CD4-positive, alpha-beta T cell treated with Interleukin-12 subunit alpha and Interleukin-12 subunit beta, for 1 hour (primary cell): Measurements from ENCODE around the gene FRMD4B.

Experiments
- DNase-seq: peaks from one replicate; pipeline ENCODE4 v3.0.0-alpha.2; 2020

Gene FRMD4B

DNA sequence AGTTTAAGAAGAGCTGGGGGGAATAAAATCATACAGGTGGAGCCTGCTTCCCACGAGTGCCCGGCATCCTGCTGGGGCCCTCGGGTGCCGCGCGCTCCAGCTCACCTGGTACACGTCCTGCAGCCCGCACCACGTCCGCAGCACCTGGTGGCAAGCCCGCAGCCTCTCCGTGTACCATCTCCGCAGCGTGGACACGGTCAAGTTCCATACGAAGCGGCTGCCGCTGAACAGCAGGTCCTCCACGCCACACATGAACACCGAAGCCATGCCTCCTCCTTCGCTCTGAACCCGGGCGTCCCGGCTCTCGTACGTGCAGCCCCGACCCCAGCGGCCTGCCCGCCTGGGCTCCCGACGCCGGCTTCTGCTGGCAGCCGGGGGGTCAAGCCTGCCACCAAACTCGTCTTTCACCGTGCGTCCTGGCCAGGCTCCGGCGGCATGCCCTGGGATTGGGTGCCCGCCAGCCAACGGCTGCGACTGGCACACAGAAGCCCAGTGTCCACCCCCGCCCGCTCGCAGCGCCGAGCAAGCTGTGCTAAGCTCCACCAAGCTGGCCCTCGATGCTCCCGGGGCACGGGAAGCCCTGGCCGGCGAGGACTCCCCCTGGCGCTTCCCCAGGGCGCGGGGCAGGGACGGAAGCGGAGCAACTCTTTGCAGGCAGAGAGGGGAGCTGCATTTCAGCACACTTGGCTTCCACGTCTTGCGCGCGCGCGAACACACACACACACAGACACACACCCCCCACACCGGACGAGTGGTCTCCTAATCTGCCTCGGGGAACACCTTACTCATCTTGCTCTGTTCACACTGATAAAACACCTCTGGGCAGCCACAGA lies at the start of gene FRMD4B:
Gene FRMD4B, minus strand, starts transcription at position 366 of the 833 bp plus-strand sequence. Its CDS starts 99 bp downstream, at position 267.
- peak; percentile 15 for DNase-seq

DNA sequence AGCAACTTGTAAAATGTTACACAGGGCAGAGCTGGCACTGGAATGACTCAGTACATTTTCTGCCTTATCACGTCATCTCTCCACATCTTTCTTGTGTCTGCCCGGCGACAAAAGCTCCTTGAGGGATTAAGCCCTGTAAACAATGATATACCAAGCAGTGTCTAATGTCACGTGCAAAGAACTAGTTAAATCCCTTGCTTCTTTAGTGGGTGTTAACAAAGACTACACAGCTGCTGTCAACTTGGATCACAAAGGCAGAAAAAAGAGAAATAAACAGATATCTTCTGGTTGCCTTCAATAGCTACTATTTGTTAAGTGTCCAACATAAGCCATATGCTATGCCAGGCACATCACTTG lies 48.1 kb upstream of the FRMD4B start:
- no peak for DNase-seq

DNA sequence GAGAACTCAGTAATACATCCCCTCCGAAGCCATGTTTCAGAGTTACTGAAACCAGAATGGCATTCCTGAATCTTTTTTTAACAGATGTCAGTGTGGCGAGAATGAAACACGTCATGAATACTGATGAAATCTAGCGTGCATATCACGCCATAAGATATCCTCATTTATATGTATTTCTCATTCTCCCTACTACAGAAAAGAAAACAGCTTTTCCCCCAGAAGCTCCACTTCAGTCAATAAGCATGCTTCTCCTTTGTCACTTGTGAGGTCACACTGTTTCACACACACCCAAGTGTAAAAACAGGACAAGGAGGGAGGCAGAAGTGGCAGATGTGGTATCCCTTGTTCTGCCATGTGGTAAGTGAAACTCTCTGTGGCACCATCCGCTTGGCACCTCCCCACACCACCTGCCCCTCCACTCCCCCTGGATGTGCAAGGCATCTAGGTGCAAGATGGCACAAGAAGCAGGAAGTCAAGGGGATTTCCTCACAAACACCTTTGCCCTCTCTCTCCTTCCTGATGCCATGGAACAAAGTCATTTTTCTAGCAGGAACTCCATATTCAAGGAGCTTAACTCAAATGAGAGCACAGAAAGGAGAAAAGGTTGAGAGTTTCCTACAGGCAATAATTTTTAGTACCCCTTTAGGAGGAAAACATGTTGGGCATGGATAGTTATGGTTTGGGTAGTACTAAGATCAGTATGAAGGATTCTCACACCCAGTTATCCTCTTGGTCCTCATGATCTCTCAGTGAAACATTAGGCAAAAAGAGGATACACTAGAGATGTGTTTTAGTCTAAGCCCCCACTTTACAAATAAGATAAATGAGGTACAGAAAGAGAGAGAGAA lies 47.5 kb upstream of the FRMD4B start:
- no peak for DNase-seq

DNA sequence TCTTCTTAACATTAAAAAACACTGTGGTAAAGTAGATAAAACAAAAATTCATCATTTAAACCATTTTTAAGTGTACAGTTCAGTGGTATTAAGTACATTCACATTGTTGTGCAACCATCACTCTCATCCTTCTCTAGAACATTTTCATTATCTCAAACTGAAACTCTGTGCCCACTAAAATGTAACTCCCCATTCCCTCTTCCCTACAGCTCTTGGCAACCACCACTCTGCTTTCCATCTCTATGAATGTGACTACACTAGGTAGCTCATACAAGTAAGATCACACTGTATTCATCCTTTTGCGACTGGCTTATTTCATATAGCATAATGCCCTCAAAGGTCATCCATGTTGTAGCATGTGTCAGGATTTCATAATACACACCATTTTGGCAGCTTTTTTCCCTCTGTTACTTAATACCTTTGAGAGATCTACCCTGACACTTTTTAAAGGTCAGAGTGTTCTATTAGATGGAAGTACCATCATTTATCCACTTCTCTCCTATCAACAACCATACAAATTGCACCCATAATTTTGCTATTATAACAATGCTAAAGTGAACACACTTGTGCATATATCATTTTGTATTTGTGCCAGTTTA lies 42.9 kb upstream of the FRMD4B start:
- no peak for DNase-seq

DNA sequence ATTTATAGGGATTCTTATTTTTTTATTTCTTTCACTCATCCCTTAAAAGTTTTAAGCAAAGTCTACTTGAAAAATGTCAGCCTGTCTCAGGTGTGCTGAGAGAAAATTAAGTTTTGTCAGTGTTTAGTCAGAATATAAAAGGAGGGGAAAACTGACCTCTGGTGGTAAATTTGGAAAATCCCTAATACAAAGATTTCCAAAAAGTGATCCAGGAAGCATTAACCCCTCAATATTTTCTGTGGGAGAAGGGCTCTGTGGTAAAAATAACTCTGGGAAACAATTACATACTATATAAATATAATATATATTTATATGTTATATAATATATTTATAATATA lies 41.0 kb upstream of the FRMD4B start:
- DNase-seq = no peak

DNA sequence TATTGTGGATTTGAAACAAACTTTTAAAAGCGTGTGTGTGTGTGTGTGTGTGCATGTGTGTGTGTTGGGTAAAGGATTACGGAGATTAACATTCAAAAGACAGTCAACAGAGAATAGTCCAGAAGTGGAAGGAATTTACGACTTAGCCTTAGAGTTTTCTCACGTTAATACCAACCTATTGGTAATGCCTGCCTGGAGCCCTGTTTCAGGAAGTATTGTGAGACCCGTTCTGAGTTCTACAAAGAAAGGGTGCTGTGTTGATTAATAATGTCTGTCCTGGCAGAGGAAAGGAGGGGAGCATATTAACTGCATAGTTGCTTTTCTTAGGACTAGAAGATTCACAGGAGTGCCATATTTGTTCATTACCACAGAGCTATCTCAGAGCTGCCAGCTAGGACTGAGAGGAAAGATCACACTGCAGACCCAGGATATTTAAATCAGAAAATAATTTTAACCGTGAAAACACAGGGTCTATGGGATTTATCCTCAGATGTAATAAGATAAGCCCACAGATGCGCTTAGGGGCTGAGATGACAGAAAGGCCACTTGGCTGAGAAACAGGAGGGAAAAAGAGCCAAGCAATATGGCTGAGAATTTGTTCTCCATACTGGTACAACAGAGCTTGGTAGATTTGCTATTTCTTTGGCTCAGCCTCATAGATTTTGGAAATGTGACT lies 40.5 kb upstream of the FRMD4B start:
- DNase-seq = no peak

DNA sequence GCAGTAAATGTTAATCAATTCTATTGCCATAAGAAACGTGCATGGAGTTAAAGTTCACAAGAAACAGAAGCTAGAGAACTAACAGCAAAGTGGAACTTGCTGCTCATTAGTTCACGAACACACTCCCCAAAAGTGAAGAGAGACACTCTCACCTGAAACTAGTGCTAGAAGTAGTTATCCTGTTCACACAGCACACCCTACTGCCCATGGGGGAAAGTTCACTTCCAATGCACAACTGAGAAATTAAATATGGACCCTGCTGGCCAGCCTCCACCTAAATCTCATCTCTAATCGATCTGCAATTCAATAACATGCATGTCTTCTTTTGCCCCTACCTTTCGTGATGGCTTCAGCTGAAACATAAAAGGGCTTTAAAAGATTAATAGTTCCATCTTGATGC lies 39.4 kb upstream of the FRMD4B start:
- peak; percentile 29 for DNase-seq

DNA sequence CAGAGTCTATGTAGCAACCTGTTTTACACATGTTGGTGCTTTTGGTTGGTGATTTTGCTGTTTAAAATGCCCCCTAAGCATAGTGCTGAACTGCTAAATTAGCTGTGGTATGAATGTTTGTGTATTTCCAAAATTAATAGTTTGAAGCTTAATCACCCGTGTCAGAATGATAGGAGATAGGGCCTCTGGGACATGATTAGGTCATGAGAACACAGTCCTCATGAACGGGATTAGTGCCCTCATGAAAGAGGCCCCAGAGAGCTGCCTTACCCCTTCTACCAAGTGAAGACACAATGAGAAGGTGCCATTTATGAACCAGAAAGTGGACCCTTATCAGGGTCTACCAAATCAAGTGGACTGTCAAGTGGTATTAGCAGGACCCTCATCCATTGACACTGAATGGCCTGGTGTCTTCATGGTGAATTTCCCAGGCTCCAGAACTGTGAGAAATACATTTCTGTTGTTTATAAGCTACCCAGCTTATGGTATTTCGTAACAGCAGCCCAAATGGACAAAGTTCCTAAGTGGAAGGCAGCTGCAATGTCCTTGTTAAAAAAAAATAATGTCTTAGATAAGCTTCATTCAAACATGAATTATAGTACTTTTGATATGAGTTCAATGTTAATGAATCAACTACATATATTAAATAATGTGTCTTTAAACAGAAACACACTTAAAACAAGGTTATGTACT lies 37.7 kb upstream of the FRMD4B start:
- no peak for DNase-seq

DNA sequence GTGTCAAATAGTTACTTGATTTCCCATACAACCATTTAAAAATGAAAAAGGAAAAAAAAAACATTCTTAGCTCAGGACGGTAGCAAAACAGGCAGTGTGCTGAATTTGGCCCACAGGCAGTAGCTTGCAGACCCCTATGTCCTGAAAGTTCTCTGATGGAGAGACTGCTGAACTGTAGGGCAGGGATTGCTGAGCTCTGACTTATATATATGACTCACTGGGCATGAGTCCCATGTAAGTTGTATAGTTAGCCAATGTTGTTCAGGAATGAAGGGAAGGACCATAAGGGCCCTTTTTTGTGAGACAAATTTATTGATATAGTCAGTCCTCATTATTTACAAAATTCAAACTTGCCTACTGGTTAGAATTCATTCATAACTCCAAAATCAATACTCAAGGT lies 36.9 kb upstream of the FRMD4B start:
- no peak for DNase-seq

DNA sequence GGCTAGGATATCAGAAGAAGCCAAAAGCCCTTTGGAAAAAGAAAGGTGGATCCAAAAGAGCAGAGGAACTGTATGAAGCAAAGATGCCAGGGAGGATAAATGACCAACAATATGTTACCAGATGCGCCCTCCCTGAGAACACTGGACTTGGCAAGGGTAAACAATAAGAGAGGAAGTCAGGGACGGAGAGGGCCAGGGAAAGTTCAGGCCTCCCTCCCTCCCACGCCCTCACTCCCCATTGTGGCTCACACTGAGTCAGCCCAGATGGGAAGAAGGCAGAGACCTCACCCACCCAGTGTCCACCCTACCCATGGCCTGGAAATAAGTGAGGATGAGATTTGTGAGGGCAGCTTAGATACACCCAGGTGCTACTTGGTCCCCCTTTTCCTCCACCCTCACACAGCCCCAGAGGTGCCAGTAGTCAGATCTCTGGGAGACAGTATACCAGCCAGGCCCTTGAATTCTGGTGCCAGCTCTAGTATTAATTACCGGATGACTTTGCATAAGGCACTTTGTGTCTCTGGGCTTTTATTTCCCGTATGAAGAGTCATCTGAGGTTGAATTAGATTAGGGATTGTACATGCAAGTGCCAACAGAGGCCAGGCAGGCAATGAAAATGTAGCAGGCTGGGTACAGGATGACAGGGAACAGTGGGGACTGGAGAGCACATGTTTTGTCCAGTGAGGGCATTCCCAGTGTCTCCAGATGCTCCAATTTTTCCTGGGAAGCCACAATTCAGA lies 35.1 kb upstream of the FRMD4B start:
- DNase-seq = no peak

DNA sequence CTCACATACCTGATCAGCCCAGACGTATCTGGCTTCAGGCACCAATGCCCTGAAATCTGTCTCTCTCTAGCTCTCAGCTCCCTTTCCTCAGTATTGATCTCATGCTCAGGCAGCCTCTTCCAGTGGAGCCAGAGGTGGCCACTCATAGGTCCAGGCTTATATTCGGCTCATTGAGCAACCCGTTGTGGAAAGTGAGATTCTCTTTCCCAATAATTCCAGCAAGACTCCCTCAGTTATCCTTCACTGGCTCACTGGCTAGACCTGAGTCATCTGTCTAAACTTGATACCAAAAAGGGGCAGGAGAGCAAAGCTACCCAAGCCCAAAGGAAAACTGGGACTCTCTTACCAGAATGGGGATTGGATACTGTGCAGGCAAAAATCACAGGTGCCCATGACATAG lies 33.4 kb upstream of the FRMD4B start:
- no peak for DNase-seq

DNA sequence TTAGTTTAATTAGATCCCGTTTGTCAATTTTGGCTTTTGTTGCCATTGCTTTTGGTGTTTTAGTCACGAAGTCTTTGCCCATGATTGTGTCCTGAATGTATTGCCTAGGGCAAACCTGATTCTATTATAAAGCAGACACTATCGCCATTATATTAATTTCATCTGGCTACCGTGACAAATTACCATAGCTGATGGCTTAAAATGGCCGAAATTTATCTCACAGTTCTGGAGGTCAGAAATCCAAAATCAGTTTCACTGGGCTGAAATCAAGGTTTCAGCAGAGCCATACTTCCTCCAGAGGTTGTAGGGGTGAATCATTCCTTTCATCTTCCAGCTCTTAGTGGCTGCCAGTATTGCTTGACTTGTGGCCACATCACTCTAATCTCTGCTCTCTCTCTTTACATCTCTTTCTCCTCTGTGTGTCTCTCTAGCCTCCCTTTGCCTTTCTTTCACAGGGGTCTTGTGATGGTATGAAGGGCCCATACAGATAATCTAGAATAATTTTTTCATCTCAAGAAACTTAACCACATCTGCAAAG lies 31.7 kb upstream of the FRMD4B start:
- DNase-seq = no peak

DNA sequence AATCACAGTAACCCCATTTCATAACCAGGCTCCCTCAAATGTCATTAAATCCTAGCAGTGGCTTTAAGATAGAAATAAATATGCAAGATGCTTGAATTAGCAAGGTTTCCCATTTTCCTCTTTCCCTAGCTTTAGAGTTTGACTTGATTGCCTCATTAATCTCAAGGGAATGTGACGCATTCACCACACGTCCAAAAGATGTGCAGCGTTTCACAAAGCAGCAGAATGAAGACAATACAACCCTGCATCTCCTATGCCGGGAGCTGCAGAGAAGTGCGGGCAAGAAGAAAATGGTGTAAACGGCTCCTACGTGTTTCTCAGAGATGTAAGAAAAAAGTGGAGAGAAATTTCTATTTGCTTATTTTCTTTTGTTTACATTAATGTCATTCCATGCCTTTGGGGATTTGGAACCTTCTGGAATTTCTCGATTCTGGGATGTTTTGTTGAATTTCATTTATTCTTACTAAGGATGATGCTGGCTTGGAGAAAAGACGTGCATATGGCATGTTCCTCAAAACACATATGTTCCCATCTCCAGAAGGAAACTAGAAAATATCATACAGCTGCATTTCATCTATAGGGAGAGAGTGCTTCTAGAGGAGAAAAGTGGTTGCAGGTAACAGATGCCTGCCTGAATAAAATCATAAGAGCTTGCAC lies 27.8 kb upstream of the FRMD4B start:
- no peak for DNase-seq

DNA sequence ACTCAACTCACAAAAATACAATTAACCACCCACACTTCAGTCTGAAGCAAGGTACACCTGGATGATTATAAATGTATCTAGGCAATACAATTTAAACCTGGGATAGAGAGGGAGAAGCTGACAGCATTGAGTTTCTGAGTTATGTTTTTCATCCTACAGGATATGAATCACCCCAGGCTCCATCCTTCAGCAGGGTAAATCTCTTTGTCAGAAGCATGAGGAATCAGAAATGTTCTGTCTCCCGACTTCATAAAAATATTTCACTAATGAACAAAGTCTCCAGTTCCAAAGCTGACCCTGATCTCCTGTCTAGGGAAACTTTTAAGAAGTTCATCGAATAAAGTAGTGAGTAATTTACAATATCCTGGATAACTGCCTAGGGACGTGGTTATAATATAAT lies 25.5 kb upstream of the FRMD4B start:
- DNase-seq = no peak

DNA sequence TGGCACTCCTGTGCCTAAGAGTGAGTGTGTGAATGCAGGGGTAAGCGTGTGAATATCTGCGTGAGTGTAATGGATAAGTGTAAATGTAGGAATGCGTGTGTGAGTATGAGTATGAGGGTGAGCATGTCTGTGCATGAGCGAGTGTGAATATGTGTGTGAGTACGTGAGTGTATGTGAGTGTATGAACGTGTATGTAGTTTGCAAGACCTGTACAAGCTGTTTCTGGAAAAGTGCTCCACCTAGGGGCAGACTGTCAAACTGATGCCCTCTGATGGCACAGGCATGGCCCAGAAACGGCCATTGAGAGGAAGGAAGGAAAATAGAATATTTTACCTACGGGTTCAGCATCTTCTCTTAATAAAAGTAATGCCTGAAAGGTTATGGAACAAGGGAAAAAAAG lies 24.4 kb upstream of the FRMD4B start:
- DNase-seq = peak; percentile 69

DNA sequence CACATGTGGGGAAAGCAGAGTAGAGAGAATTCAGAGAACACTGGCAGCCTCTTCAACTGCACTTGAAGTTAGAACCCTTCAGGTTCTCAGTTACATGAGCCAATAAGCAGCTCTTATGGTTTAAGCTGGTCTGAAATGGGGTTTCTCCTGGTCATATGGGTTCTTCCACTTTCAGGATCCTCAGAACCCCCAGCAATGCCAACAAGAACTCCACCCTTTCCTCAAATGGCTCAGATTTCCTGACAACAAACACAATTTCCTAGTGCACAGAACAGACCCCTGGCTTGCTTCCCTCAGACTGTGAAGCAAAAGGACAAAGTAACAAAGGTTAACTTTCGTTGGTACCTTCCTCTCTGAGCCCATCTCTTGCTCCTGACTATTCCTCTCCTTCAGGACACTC lies 23.9 kb upstream of the FRMD4B start:
- no peak for DNase-seq

DNA sequence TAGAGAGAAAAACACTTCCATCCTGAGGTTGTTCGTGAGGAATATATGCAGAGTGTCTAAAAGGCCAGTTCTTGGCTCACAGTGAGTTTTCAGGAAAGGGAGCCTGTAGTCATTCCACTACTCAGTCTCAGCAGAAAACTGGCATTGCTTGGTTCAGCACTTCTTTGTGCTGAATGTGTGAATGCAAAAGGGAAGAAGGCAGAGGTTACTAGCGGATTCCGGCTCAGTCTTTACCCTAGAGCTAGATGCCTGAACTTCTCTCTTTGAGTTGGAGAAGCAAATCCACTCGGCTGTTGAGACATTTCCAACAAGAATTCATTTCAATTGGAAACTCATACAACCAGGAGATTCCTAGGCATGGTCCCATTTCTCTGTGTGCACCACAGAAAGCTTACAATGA lies 23.1 kb upstream of the FRMD4B start:
- DNase-seq = no peak

DNA sequence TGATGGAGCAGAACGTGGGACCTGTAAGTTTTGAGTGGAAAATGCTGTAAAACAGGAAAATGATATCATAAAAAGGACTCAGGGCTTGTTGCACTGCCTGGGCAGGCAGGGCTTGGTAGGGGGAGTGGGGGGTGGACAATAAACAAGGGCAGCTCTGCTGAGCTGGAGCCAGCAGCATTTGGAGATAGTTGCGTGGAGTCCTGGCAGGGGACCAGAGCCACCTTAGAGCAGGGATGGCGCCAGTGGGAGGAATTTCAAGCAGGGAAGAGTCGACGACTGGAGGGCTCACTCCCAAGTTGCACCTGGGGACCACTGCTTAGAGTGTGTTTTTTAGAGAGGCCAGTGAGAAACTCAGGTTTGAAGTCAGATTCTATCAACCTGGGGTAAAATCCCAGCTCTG lies 22.7 kb upstream of the FRMD4B start:
- no peak for DNase-seq

DNA sequence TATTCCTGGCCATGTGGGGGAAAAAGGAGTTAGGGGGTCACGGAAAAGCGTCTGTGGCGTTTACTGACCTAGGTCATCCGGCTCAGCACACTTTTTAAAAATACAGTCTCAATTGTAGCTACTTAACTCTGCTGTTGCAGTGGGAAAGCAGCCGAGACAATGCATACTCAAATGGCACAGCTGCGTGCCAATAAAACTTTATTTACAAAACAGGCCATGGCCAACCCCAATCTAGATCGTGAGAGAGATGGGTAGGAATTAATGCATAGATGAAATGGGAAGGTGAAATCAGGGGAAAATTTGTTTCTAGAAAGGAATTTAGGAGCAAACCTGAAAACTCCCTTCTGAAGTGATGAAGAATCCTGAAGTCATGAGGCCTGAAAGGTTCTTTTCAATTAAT lies 22.0 kb upstream of the FRMD4B start:
- DNase-seq = no peak

DNA sequence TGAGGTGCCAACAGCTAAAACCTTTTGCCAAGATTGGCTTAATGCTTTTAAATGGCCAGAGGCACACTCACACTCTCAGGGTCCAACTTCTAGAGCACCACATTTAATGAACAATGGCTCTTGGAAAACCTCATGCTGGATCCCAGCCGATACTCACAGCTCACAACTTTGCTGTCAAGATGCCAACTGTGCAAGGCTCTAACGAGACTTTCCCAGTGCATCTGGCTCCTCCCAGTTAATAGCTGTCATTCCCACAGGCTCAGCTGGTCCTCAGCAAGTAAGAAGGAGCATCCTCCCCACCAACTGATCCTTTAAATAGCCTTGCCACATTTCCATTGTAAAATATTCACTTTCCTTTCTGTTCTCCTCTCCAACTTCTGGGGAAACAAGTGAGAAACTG lies 20.3 kb upstream of the FRMD4B start:
- DNase-seq = no peak

DNA sequence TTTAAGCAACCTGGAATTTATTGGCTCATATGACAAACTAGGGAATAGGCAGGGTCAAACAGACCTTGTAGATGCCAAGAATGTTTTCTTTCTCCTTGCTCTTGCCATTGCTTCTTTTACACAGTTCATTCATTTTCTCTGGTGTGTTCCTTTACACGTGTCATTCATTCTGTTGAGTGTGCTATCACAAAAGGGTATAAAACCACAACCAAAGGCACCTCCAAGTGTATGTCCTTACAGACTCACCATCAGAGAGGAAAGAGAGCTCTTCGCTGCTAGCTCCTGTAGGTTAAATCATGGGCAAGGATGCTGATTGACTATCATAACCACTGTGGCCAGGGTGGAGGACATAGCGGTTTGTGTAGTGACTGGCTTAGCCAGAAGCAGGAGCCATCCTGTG lies 19.2 kb upstream of the FRMD4B start:
- DNase-seq = no peak
